Prostate gland (tissue), 2 donors: ENCODE data around the gene DOK4. TPM values are rescaled to one million over a fixed set of nuclear protein-coding genes. Genes with fewer than 3 reads are reported as not detected.

ENCODE experiments used
- DNase-seq: peaks from one replicate; pipeline ENCODE4 v3.0.0-alpha.2; 2019; ENCODE audit warnings: low spot score
- H3K27ac ChIP-seq, 2 donors: fragments of 200-600 bp; sonication (generic); 2 replicates each; pipeline ENCODE4 v1.5.1; 2017 to 2019
- H3K27me3 ChIP-seq: fragments of 200-600 bp; sonication (generic); replicated peaks from 2 replicates; pipeline ENCODE4 v1.5.1; 2019; ENCODE audit not compliant: insufficient read depth
- H3K36me3 ChIP-seq, 2 donors: fragments of 200-600 bp; sonication (generic); 1 replicate in 1 of 2; 2 replicates in 1 of 2; pipeline versions ENCODE4 v1.5.1 to v1.8.1; 2017 to 2019
- H3K4me1 ChIP-seq: fragments of 200-600 bp; sonication (generic); replicated peaks from 2 replicates; pipeline ENCODE4 v1.5.1; 2019
- H3K4me3 ChIP-seq, 2 donors: fragments of 200-600 bp; sonication (generic); 2 replicates each; pipeline ENCODE4 v1.5.1; 2017 to 2019
- H3K9me3 ChIP-seq: fragments of 200-600 bp; sonication (generic); 2 replicates; pipeline ENCODE4 v1.5.1; 2017
- CTCF ChIP-seq, 4 experiments: fragments of 200-600 bp in 2 of 4; fragments of 450-650 bp in 2 of 4; sonication (generic) in 2 of 4; IDR thresholded peaks; 1 replicate in 3 of 4; 2 replicates in 1 of 4; pipeline ENCODE4 v1.5.1; 2016 to 2019; ENCODE audit warnings: antibody characterized with exemption in 4 of 4, mild to moderate bottlenecking in 2 of 4, moderate library complexity in 2 of 4
- POLR2A ChIP-seq: fragments of 450-650 bp; IDR thresholded peaks from one replicate; pipeline ENCODE4 v1.6.1; 2016; ENCODE audit warnings: antibody characterized with exemption, mild to moderate bottlenecking
- POLR2AphosphoS5 ChIP-seq: sonication (generic); formaldehyde crosslinking; IDR thresholded peaks from one replicate; pipeline ENCODE4 v1.6.1; 2017; ENCODE audit warnings: antibody characterized with exemption
- WGBS: methylation state at CpG from one replicate; pipeline ENCODE4 v1.1.5; 2018; 5-methylcytosine and 5-hydroxymethylcytosine counted together
- intact Hi-C: fragments of 100-400 bp; cut with DNase I; formaldehyde crosslinking; loops from one replicate; pipeline ENCODE4 v1.14.2; 2022
- total RNA-seq, 2 donors: library from RNA; depleted of rRNA; stranded (reverse); fragments of >200 nt; gene quantifications; one replicate each; pipeline ENCODE4 v1.1.0, GENCODE V29; 2016

DOK4 gene
- total RNA-seq, 2 donors from 2014 or later: 26.3 to 55.4 TPM

GRCh38 chr16:57513371-57514102 is 27.2 kb upstream of the DOK4 start:
- 20% methylated on average over 14 of the region's 14 CpGs for WGBS
- intact Hi-C loops: no loop called here
- H3K27ac ChIP-seq: peak overlapping the region in 1 of 2 donors; percentile 17
- no peaks in the 10 kb centered on the region for H3K27me3 ChIP-seq
- TF ChIP-seq POLR2AphosphoS5 (peak; percentile 17), POLR2A (no peak)
- no peak for DNase-seq
- no peaks in the 10 kb centered on the region for H3K4me1 ChIP-seq
- no peak overlapping the region for H3K4me3 ChIP-seq
- peaks cover 0 to 7% of the 10 kb centered on the region in 2 donors for H3K36me3 ChIP-seq
- no peaks in the 10 kb centered on the region for H3K9me3 ChIP-seq

GRCh38 chr16:57512296-57513001 is 26.2 kb upstream of the DOK4 start:
- no peak for TF ChIP-seq POLR2A
- TF ChIP-seq CTCF (IDR thresholded peaks at IDR 0.05): no peak
- no peak for TF ChIP-seq POLR2AphosphoS5
- Histone ChIP-seq H3K36me3 (no peaks in the 10 kb centered on the region), H3K4me3 (no peak overlapping the region), H3K27me3 (no peaks in the 10 kb centered on the region), H3K4me1 (no peaks in the 10 kb centered on the region), H3K27ac (no peak overlapping the region), H3K9me3 (no peaks in the 10 kb centered on the region)
- DNase-seq: no peak
- intact Hi-C loops: no loop called here
- WGBS: 90% methylated on average over 23 of the region's 23 CpGs

- no peak for DNase-seq
- Histone ChIP-seq H3K27me3 (no peaks in the 10 kb centered on the region), H3K9me3 (no peaks in the 10 kb centered on the region), H3K27ac (no peak overlapping the region), H3K4me3 (no peak overlapping the region), H3K4me1 (no peaks in the 10 kb centered on the region), H3K36me3 (no peaks in the 10 kb centered on the region)
- 51% methylated on average over 10 of the region's 10 CpGs for WGBS
- intact Hi-C loops: no loop called here
- TF ChIP-seq POLR2AphosphoS5 (no peak), CTCF (IDR thresholded peaks at IDR 0.05) (no peak), POLR2A (no peak)
Measured at GRCh38 chr16:57510016-57510871, 24.0 kb upstream of the DOK4 start.

- 74% methylated on average over 12 of the region's 12 CpGs for WGBS
- intact Hi-C loops: no loop called here
Measured at GRCh38 chr16:57509231-57509923, 23.1 kb upstream of the DOK4 start.

More at GRCh38 chr16:57509231-57509923, 23.1 kb upstream of the DOK4 start:
- TF ChIP-seq POLR2AphosphoS5: no peak
- no peak for TF ChIP-seq POLR2A
- no peak for TF ChIP-seq CTCF (IDR thresholded peaks at IDR 0.05)
- Histone ChIP-seq H3K27me3 (no peaks in the 10 kb centered on the region), H3K27ac (no peak overlapping the region), H3K4me3 (no peak overlapping the region), H3K36me3 (no peaks in the 10 kb centered on the region), H3K4me1 (no peaks in the 10 kb centered on the region), H3K9me3 (no peaks in the 10 kb centered on the region)
- DNase-seq: no peak
